HepG2 (cell line): Measurements from ENCODE around the gene ATP9A. TPM values are rescaled to one million over a fixed set of nuclear protein-coding genes. Genes with fewer than 3 reads are reported as not detected.

Source experiments
- ATF7 ChIP-seq, 2 experiments: fragments of 450-650 bp in 1 of 2; sonication (generic) in 1 of 2; formaldehyde crosslinking in 1 of 2; IDR thresholded peaks; 2 replicates each; pipeline versions ENCODE4 v1.4.0 to v1.6.1; 2016 to 2020; ENCODE audit warnings: antibody characterized with exemption in 1 of 2, mild to moderate bottlenecking in 1 of 2, missing genetic modification reagents in 1 of 2
- CEBPZ ChIP-seq: IDR thresholded peaks from 2 replicates; pipeline ENCODE4 v1.6.1; 2012; ENCODE audit warnings: low read length, improper control_type of control experiment
- CHD4 ChIP-seq: fragments of 200-600 bp; sonication (generic); IDR thresholded peaks from 2 replicates; pipeline ENCODE4 v1.7.0; 2017; ENCODE audit warnings: mild to moderate bottlenecking, low read length, borderline replicate concordance
- FOXP4 ChIP-seq: sonication (generic); formaldehyde crosslinking; IDR thresholded peaks from 2 replicates; pipeline ENCODE4 v1.4.0; 2020; ENCODE audit warnings: missing genetic modification reagents
- GPN1 ChIP-seq: sonication (generic); formaldehyde crosslinking; IDR thresholded peaks from 2 replicates; pipeline ENCODE4 v1.5.1; 2020; ENCODE audit warnings: missing genetic modification reagents, borderline replicate concordance
- NCOA2 ChIP-seq: sonication (generic); formaldehyde crosslinking; IDR thresholded peaks from 2 replicates; pipeline ENCODE4 v1.8.0; 2022; ENCODE audit warnings: inconsistent platforms
- NR2F2 ChIP-seq: IDR thresholded peaks from 2 replicates; pipeline ENCODE4 v1.6.1; 2012; ENCODE audit warnings: low read depth, inconsistent platforms, borderline replicate concordance
- SMAD9 ChIP-seq: sonication (generic); formaldehyde crosslinking; IDR thresholded peaks from 2 replicates; pipeline ENCODE4 v1.5.1; 2020; ENCODE audit warnings: mild to moderate bottlenecking, missing genetic modification reagents
- TAF15 ChIP-seq: fragments of 200-400 bp; formaldehyde crosslinking; IDR thresholded peaks from one replicate; pipeline ENCODE4 v1.6.1; 2018; ENCODE audit warnings: mild to moderate bottlenecking, low read depth, low read length; ENCODE audit not compliant: poor library complexity, severe bottlenecking
- ZNF121 ChIP-seq: sonication (generic); formaldehyde crosslinking; IDR thresholded peaks from 2 replicates; pipeline ENCODE4 v1.5.0; 2020; ENCODE audit warnings: mild to moderate bottlenecking, missing genetic modification reagents
- ZNF207 ChIP-seq: fragments of 450-650 bp; IDR thresholded peaks from 2 replicates; pipeline ENCODE4 v1.6.1; 2016; ENCODE audit warnings: antibody characterized with exemption, borderline replicate concordance
- ZNF496 ChIP-seq: sonication (generic); formaldehyde crosslinking; IDR thresholded peaks from 2 replicates; pipeline ENCODE4 v1.8.1; 2023; ENCODE audit warnings: mild to moderate bottlenecking, moderate library complexity, missing genetic modification reagents; ENCODE audit not compliant: insufficient replicate concordance
- polyA plus RNA-seq, 8 experiments: library from polyadenylated mRNA; depleted of rRNA in 3 of 8; stranded (reverse) in 7 of 8; unstranded in 1 of 8; fragments of >200 nt; fragmentation: Illumina TruSeq in 4 of 8; extraction: Trizol in 4 of 8; gene quantifications; 2 replicates each; pipeline versions ENCODE4 v1.2.1 to v1.2.3, GENCODE V29; 2011 to 2016; ENCODE audit warnings: low read depth in 4 of 8, missing spikeins in 1 of 8, mixed read lengths in 1 of 8; ENCODE audit not compliant: insufficient read depth in 1 of 8
- total RNA-seq, 5 experiments: library from RNA; depleted of rRNA; stranded (reverse); fragments of >200 nt; fragmentation: Illumina TruSeq; extraction: Trizol; gene quantifications; 2 replicates each; pipeline ENCODE4 v1.2.3, GENCODE V29; 2016; ENCODE audit warnings: low read depth in 1 of 5
- TF ChIP-seq, protein P1 (sequence below): sonication (generic); formaldehyde crosslinking; IDR thresholded peaks from 2 replicates; pipeline ENCODE4 v1.4.0; 2020; ENCODE audit warnings: missing genetic modification reagents, borderline replicate concordance
- TF ChIP-seq, protein P2 (sequence below): sonication (generic); formaldehyde crosslinking; conservative IDR thresholded peaks from 2 replicates; pipeline ENCODE4 v1.4.0; 2020; ENCODE audit warnings: mild to moderate bottlenecking, missing genetic modification reagents, moderate library complexity

The ATP9A gene
- total and polyA plus RNA-seq, 2 of the 13 experiments (the other 11 are each of a cell fraction or from before 2014, with no cell fraction given) = 11.8 to 18.5 TPM

DNA sequence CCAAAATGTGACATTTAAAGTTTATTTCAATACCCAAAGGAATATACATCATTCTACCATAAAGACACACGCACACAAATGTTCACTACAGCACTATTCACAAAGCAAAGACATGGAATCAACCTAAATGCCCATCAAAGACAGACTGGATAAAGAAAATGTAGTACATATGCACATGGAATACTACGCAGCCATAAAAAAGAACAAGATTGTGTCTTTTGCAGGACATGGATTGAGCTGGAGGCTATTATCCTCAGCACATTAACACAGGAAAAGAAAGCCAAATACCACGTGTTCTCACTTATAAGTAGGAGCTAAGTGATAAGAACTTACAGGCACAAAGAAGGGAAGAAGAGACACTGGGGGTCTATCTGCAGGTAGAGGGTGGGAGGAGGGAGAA, 22.4 kb downstream of the ATP9A start (continued):
- no peak for TF ChIP-seq FOXP4 (CRISPR knock-in tag)
- TF ChIP-seq, protein P1, sequence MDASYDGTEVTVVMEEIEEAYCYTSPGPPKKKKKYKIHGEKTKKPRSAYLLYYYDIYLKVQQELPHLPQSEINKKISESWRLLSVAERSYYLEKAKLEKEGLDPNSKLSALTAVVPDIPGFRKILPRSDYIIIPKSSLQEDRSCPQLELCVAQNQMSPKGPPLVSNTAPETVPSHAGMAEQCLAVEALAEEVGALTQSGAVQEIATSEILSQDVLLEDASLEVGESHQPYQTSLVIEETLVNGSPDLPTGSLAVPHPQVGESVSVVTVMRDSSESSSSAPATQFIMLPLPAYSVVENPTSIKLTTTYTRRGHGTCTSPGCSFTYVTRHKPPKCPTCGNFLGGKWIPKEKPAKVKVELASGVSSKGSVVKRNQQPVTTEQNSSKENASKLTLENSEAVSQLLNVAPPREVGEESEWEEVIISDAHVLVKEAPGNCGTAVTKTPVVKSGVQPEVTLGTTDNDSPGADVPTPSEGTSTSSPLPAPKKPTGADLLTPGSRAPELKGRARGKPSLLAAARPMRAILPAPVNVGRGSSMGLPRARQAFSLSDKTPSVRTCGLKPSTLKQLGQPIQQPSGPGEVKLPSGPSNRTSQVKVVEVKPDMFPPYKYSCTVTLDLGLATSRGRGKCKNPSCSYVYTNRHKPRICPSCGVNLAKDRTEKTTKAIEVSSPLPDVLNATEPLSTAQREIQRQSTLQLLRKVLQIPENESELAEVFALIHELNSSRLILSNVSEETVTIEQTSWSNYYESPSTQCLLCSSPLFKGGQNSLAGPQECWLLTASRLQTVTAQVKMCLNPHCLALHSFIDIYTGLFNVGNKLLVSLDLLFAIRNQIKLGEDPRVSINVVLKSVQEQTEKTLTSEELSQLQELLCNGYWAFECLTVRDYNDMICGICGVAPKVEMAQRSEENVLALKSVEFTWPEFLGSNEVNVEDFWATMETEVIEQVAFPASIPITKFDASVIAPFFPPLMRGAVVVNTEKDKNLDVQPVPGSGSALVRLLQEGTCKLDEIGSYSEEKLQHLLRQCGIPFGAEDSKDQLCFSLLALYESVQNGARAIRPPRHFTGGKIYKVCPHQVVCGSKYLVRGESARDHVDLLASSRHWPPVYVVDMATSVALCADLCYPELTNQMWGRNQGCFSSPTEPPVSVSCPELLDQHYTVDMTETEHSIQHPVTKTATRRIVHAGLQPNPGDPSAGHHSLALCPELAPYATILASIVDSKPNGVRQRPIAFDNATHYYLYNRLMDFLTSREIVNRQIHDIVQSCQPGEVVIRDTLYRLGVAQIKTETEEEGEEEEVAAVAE (CRISPR knock-in tag) = no peak
- TF ChIP-seq ZNF121 (CRISPR knock-in tag) = no peak
- TF ChIP-seq, protein P2, sequence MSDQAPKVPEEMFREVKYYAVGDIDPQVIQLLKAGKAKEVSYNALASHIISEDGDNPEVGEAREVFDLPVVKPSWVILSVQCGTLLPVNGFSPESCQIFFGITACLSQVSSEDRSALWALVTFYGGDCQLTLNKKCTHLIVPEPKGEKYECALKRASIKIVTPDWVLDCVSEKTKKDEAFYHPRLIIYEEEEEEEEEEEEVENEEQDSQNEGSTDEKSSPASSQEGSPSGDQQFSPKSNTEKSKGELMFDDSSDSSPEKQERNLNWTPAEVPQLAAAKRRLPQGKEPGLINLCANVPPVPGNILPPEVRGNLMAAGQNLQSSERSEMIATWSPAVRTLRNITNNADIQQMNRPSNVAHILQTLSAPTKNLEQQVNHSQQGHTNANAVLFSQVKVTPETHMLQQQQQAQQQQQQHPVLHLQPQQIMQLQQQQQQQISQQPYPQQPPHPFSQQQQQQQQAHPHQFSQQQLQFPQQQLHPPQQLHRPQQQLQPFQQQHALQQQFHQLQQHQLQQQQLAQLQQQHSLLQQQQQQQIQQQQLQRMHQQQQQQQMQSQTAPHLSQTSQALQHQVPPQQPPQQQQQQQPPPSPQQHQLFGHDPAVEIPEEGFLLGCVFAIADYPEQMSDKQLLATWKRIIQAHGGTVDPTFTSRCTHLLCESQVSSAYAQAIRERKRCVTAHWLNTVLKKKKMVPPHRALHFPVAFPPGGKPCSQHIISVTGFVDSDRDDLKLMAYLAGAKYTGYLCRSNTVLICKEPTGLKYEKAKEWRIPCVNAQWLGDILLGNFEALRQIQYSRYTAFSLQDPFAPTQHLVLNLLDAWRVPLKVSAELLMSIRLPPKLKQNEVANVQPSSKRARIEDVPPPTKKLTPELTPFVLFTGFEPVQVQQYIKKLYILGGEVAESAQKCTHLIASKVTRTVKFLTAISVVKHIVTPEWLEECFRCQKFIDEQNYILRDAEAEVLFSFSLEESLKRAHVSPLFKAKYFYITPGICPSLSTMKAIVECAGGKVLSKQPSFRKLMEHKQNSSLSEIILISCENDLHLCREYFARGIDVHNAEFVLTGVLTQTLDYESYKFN (CRISPR knock-in tag) = no peak
- 0 out of 2 replicates have a peak, but pooled peaks have one; percentile 13 for TF ChIP-seq CHD4
- TF ChIP-seq ATF7 (IDR thresholded peaks at IDR 0.05) = no peak
- no peak for TF ChIP-seq ATF7 (CRISPR knock-in tag; IDR thresholded peaks at IDR 0.05)
- TF ChIP-seq CEBPZ = no peak
- TF ChIP-seq ZNF207 = no peak
- TF ChIP-seq NCOA2 (CRISPR knock-in tag) = no peak
- TF ChIP-seq ZNF496 (CRISPR knock-in tag) = no peak
- no peak for TF ChIP-seq TAF15
- TF ChIP-seq GPN1 (CRISPR knock-in tag) = no peak
- TF ChIP-seq SMAD9 (CRISPR knock-in tag) = no peak
- TF ChIP-seq NR2F2 = no peak
- TF ChIP-seq, all 625 proteins: peak for 6
